Duodenal mucosa (tissue), 2 donors: ENCODE measurements around the gene IDUA.

Experiments used
- H3K27ac ChIP-seq: one replicate; pipeline ENCODE4 v1.7.0; 2013; ENCODE audit warnings: low read depth, low read length
- H3K27me3 ChIP-seq, 2 donors: one replicate each; pipeline ENCODE4 v1.7.0; 2013; ENCODE audit warnings: low read length in 2 of 2, control low read depth in 1 of 2; ENCODE audit not compliant: insufficient read depth in 2 of 2, control insufficient read depth in 1 of 2
- H3K36me3 ChIP-seq, 2 donors: one replicate each; pipeline ENCODE4 v1.7.0; 2013; ENCODE audit warnings: low read length in 2 of 2, control low read depth in 1 of 2; ENCODE audit not compliant: insufficient read depth in 2 of 2, control insufficient read depth in 1 of 2
- H3K4me1 ChIP-seq, 2 donors: one replicate each; pipeline ENCODE4 v1.7.0; 2013; ENCODE audit warnings: low read length in 2 of 2, control low read depth in 1 of 2; ENCODE audit not compliant: insufficient read depth in 2 of 2, control insufficient read depth in 1 of 2
- H3K4me3 ChIP-seq, 2 donors: one replicate each; pipeline ENCODE4 v1.7.0; 2013; ENCODE audit warnings: low read length in 2 of 2, low read depth in 1 of 2
- H3K9ac ChIP-seq, 2 donors: one replicate each; pipeline ENCODE4 v1.7.0; 2013; ENCODE audit warnings: low read length in 2 of 2, low read depth in 1 of 2
- H3K9me3 ChIP-seq, 2 donors: one replicate each; pipeline ENCODE4 v1.7.0; 2013; ENCODE audit warnings: low read length in 2 of 2, control low read depth in 1 of 2; ENCODE audit not compliant: control insufficient read depth in 1 of 2

Gene IDUA

DNA sequence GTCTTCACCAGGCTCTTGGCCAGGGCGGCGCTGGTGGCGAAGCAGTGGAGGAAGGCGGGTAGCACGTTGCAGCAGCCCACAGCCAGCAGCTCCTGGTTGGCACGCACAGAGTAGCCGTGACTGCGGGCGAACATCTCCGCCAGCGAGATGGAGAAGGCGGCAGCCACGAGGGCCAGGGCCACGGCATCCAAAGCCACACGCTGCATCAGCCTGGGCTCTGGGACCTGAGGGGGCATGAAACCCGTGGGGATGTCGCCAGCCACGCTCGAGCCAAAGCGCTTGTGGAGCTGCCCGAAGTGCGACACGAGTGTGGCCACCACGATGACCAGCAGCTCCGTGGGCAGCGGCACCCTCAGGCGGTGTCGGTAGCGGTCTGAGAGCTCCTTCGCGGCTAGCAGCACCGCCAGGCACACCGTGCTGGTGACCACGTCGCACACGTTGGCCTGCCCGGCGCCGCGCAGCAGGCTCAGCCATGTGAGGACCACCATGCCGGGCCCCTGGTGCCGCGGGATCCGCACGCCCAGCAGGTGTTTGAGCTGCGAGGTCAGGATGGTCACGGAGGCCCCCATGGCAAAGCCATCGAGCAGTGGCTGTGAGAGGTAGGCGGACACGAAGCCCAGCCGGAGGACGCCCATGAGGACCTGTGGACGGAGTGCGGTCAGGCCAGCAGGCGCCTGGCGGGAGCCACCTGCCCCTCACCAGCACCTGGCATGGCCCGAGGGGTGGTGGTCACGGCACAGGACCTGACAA is 3.1 kb downstream of the IDUA start:
- no peaks in the 10 kb centered on the region for H3K9me3 ChIP-seq
- no peak overlapping the region for H3K4me3 ChIP-seq
- H3K4me1 ChIP-seq = peaks cover 36 to 43% of the 10 kb centered on the region in 2 donors
- peaks cover 5 to 22% of the 10 kb centered on the region in 2 donors for H3K36me3 ChIP-seq
- no peaks in the 10 kb centered on the region for H3K27me3 ChIP-seq
- no peak overlapping the region for H3K27ac ChIP-seq
- H3K9ac ChIP-seq = no peak overlapping the region

DNA sequence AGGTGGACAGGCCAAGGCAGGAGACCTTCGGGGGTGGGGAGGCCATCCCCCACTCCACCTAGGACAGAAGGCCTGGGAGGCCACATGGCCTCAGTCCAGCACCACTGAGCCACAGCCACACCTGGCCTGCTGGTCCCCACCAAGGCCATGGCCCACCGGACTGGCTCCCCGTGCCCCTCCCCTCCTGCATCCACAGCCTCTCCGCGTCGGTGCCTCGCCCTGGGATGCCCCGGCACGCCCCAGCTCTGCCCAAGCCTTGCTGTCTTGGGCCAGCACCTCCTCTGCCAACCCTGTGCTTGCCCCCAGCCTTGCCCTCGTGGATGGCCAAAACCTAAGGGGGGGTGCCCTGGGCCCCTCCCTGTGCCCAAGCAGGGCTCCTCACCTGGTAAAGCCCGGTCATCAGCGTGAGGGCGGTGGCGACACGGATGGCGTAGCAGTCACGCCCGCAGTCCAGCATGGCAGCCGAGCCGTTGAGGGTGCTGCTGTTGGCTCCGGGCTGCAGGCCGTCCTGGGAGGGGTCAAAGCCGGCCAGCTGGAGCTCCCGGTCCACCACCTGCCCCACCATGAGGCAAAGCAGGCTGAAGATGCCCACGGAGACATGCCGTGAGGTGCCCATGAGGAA is 4.0 kb downstream of the IDUA start:
- Histone ChIP-seq H3K9ac (no peak overlapping the region), H3K27ac (no peak overlapping the region), H3K4me1 (peaks cover 31 to 36% of the 10 kb centered on the region in 2 donors), H3K9me3 (no peaks in the 10 kb centered on the region), H3K4me3 (no peak overlapping the region), H3K36me3 (peaks cover 5 to 22% of the 10 kb centered on the region in 2 donors), H3K27me3 (no peaks in the 10 kb centered on the region)

DNA sequence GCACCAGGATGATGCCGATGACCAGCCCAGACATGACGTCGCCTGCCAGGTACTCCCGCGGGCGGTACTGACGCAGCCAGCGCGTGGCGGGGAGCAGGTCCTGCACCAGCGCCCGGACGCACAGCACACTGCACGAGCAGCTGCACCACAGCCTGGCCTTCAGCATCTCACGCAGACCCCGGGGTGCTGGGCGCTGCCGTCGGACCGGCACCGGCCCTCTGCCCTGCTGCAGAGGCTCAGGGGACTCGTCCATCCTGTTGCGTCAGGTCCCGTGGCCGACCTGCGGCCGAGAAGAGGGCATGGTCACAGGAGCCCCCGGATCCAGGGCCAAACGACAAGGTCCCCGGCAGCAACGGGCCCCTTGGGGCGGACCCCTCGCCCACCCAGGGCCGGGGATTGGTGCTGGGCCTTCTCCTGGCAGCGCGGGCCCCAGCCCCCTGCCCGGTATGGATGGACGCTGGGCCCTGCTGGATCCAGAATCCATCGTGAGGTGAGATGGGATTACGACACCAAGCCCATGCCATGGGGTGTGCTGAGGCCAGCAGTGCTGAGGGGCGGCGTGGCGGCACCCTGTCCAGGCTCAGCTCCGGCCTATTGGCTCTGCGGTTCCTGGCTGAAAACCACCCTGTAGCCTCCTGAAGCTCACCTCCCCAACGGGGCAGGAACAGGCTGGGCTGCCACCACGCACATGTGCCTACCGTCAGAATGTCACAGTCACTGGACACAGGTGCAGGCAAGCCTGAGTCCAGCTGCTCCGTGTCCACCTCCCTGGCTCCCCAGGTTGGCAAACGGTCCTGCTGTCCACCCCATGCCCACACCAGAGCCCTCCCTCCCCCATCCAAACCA is 4.8 kb downstream of the IDUA start:
- peak overlapping the region; percentile 93 for H3K27ac ChIP-seq
- H3K9me3 ChIP-seq = no peaks in the 10 kb centered on the region
- H3K4me1 ChIP-seq = peaks cover 23 to 30% of the 10 kb centered on the region in 2 donors
- H3K4me3 ChIP-seq = peak overlapping the region; percentile 42 to 50
- peak overlapping the region; percentile 57 to 75 for H3K9ac ChIP-seq
- H3K27me3 ChIP-seq = peaks cover 0 to 7% of the 10 kb centered on the region in 2 donors
- peaks cover 5 to 22% of the 10 kb centered on the region in 2 donors for H3K36me3 ChIP-seq

DNA sequence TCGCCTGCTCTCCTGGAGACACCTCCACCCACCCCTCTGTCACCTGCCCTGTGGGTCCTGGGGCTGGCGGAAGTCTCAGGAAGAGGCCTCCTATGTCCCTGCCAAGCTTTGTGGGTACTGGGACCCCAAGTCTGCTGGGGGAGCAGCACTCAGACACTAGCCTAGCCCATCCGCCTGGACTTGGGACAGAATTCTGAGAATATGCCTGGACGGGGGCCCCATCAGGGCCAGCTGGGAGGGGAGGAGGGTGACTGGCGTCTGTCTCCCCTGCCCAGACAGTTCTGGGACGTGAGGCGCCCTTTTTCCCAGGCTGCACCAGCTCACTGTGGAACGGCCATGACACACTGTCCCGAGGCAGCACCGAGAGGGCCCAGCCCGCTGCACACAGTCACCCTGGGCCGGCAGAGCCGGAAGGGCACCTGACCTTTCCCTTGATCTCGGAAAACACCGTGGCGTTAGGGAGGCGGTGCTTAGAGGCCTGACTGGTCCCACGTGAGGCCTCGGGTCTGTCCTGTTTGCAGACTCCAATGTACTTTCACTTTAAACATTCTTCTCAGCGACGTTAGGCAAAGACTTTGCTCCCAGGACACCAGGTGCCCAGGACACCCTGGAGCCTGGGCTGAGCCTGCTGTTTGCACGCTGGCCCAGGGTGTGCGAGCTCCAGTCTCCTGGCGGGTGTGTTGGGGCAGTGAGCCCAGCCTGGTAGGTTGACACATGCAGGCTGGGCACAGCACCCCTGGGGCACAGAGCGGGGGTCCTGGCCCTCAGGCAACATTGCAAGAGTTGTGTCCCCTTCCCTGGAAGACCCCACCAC is 5.7 kb downstream of the IDUA start:
- Histone ChIP-seq H3K9ac (peak overlapping the region; percentile 59 to 75), H3K4me3 (peak overlapping the region; percentile 50 to 59), H3K4me1 (peaks cover 22 to 28% of the 10 kb centered on the region in 2 donors), H3K36me3 (peaks cover 5 to 22% of the 10 kb centered on the region in 2 donors), H3K27me3 (peaks cover 1 to 10% of the 10 kb centered on the region in 2 donors), H3K27ac (peak overlapping the region; percentile 95), H3K9me3 (no peaks in the 10 kb centered on the region)

DNA sequence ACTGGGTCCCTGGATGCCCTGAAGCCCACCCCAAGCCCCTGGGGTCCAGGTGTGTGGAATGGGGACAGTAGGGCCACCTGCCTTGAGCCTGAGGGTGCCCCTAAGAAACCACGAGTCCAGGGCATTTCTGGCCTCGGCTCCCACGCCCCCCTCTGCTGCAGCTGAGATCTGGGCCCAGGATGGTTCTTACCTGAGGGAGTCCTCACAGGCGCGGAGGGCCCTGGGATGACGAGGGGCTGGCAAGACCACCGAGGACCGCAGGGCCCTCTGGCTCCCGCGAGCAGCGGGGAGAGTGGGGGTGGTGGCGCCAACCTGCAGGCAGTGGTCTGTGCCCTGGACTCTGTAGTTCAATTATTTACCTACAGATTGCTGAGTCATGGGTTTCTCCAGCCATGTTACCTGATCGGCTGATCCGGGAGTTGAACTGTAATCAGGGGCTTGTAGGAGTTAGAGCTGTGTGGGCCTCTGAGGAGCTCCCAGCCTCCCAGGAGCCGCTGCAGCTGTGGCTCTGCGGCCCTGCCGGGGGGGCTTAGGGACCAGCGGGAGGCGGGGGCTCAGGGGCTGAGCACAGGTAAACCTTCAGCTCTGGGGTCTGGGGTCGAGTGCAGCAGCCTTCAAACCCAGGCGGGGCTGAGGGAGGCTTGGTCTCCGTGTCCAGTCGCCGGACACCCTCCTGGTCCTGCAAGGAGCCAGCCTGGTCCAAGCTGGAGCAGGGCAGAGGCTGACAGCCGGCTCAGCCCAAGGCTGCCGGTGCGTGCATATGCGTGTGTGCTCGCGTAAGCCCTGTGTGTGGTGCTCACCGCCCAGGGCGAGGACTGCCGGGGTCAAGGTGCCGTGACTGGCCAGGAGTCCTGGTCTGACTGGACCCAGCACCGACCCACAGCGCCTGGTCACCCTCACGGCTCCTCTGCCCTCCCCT is 6.5 kb downstream of the IDUA start, which contains the start of gene SLC26A1:
SLC26A1 (minus strand) TSS at position 294 of the 919 bp plus-strand sequence. CDS start 1,701 bp downstream, outside the sequence.
- H3K36me3 ChIP-seq = peaks cover 5 to 22% of the 10 kb centered on the region in 2 donors

DNA sequence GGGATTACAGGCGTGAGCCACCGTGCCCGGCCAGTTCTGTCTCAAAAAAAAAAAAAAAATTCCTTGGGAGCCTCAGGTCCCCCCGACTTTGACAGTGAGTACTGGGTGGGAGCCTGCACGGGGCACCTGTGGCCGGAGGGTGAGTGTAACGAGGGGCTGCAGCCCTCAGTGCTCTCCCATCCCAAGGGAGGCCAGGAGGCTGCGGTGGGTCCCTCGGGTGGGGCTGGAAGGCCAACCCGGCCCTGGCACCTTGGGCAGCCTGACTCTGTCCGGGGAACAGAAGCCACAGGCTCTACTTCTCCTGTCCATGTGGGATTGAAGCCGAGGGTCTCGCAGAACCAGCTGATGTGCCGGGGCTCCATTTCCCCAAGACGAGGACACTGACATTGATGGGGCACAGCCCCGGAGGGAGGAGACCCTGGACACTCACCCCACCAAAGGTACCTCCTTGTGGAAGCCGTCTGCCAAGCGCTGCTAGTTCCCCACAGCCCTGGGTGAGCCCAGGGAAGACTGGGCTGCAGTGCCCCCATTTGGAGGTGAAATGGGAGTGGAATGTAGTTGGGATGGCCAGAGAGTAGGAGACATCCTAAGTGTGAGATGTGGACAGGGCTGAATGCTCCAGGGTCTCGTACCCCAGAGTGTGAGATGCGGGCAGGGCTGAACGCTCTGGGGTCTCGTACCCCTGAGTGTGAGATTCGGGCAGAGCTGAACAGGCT is 8.6 kb downstream of the IDUA start:
- H3K4me3 ChIP-seq = no peak overlapping the region
- H3K4me1 ChIP-seq = peaks cover 19 to 29% of the 10 kb centered on the region in 2 donors
- peaks cover 24 to 34% of the 10 kb centered on the region in 2 donors for H3K27me3 ChIP-seq
- peaks cover 4 to 12% of the 10 kb centered on the region in 2 donors for H3K36me3 ChIP-seq
- H3K9me3 ChIP-seq = no peaks in the 10 kb centered on the region
- H3K27ac ChIP-seq = no peak overlapping the region
- no peak overlapping the region for H3K9ac ChIP-seq

More for the DNA sequence above, 6.5 kb downstream of the IDUA start, which contains the start of gene SLC26A1:
- Histone ChIP-seq H3K9me3 (no peaks in the 10 kb centered on the region), H3K27ac (peak within 1 kb of the TSS; percentile 95), H3K4me1 (peaks cover 19 to 28% of the 10 kb centered on the region in 2 donors), H3K4me3 (peak within 1 kb of the TSS; percentile 50 to 59), H3K9ac (peak within 1 kb of the TSS; percentile 59 to 75), H3K27me3 (peaks cover 10 to 19% of the 10 kb centered on the region in 2 donors)

DNA sequence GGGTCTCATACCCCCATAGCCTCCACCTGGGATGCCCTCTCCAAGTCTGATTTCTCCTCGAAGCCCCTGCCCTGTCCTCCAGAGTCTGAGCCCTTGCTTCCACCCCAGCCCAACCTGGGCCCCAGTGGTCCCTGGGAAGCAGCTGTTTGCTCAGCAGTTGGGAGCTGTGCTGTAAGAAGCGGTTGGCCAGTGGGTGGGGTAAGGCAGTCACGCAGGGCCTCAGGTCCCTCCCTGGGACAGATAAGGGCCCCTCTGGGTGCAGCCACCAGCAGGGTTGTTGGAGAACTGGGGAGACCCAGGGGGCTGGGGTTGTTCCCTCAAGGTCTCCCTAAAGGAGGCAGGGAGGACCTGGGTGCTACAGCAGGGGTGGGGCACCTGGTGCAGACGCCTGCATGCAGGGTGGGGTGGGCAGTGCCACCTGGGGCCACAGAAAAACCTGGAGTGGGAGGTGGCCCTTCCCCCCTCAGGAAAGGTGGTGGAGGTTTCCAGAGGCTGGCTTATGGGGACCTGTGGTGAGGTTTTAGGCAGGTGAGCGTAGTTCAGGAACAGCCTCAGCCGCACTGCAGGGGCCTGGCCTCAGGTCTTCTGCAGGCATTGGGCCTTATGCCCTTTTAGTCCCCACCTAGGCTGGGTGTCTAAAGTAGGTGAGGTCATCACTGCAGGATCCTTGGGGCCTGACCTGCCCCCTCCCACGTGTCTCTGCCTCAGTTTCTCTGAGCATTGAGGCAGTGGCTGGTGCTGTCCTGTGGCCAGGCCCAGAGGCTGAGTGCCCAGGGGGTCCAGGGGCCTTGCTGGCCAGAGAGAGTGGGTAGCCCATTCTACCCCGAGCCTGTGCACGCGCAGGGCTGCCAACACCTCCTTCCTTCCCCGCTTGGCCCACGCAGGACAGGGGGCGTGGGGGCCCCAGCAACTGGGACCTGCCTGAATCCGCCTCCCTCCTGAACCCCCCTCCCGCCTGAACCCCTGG is 9.5 kb downstream of the IDUA start:
- peaks cover 32 to 41% of the 10 kb centered on the region in 2 donors for H3K27me3 ChIP-seq
- H3K4me1 ChIP-seq = peaks cover 19 to 29% of the 10 kb centered on the region in 2 donors
- peaks cover 0 to 6% of the 10 kb centered on the region in 2 donors for H3K36me3 ChIP-seq
- H3K4me3 ChIP-seq = no peak overlapping the region
- H3K9ac ChIP-seq = no peak overlapping the region
- no peaks in the 10 kb centered on the region for H3K9me3 ChIP-seq
- no peak overlapping the region for H3K27ac ChIP-seq

DNA sequence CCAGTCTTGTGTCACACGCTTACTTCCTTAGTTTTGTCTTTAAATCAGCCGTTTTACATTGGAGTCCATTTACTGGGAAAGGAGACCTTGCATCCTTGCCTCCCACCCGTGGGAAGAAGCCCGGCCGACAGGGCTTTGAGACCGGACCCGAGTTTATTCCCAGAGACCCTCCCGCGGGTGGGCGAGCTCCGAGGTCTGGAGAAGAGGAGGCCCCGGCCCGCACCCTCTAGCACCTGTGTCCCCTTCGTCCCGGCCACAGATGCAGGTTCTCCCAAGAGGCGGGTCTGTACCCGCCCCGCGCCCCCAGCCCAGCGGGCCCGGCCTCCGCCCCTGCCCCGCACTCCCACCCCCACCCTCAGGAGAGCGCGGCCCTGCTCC is 10.1 kb downstream of the IDUA start:
- Histone ChIP-seq H3K27ac (no peak overlapping the region), H3K9me3 (no peaks in the 10 kb centered on the region), H3K4me1 (peaks cover 17 to 28% of the 10 kb centered on the region in 2 donors), H3K9ac (no peak overlapping the region), H3K4me3 (no peak overlapping the region), H3K36me3 (peaks cover 0 to under 1% of the 10 kb centered on the region in 2 donors), H3K27me3 (peaks cover 38 to 48% of the 10 kb centered on the region in 2 donors)
